LoVo (cell line): Measurements from ENCODE around the gene LRWD1.
"Not testable (repeated sequence)": the region's sequence is repeated elsewhere in the genome, so short reads cannot be mapped to it uniquely, and the experiment has no call there.

Source experiments
- DNase-seq: peaks from one replicate; pipeline ENCODE4 v3.0.0-alpha.2; 2016; ENCODE audit warnings: low spot score

LRWD1 gene

GRCh38 chr7:102498321-102498720 lies 33.5 kb downstream of the LRWD1 start:
- DNase-seq: not testable (repeated sequence)

DNA sequence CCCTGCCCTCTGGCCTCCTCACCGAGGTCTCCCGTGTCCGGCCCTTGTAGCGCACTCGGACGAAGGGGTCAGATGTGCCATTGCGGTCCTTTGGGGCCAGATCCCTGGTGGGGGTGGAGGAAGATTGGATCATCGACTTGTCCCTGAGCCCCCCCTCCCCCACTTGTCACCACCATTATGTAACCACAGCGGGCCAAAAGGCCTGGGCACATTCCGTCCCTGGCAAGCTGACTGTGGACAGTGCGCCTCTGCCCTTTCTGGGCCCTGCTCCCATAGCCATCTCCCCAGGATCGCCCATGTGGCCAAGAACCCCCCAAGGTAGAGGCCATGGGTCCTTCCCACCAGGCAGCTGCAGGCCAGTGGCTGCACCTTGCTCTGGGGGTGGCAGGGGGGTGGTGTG lies 38.4 kb downstream of the LRWD1 start:
- not testable (repeated sequence) for DNase-seq

DNA sequence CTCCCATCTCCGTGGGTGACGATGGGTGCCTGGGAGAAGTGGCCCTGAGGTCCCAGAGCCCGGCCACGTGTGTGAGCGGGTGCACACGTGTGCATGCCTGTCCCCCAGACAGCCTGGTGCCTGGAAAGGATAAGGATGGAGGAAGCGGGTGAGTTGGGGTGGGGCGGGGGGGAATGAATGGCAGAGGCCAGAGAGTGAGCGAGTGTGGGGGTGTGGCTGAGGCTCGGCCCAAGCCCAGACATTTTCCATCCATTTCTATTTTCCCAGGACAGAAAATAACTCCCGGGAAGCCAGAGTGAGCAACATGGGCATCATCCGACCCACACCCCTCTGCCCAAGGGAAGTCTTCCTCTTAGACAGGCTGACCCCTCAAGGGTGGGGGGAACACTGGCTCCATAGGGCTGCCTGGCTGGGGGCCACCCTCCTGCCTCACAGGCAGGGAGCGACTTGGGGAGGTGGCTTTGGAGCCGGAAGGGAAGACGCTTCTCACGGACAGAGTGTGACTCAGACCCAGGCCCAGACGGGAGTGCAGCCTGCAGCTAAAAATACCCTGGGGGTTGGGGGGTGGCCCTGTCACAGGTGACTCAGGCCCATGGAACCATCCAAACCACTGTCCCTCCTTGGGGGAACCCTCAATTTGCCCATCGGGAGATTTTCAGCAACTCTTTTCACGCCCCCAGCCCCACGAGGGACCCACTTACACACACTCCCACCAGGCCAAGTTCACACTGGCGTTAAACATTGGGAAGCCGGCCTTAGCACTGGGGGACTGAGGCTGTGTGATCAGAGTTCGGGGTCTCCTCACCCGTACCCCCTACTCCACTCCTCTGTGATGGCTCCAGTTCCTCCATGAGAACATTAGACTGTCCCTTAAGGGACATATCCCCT lies 40.8 kb downstream of the LRWD1 start:
- DNase-seq: not testable (repeated sequence)

DNA sequence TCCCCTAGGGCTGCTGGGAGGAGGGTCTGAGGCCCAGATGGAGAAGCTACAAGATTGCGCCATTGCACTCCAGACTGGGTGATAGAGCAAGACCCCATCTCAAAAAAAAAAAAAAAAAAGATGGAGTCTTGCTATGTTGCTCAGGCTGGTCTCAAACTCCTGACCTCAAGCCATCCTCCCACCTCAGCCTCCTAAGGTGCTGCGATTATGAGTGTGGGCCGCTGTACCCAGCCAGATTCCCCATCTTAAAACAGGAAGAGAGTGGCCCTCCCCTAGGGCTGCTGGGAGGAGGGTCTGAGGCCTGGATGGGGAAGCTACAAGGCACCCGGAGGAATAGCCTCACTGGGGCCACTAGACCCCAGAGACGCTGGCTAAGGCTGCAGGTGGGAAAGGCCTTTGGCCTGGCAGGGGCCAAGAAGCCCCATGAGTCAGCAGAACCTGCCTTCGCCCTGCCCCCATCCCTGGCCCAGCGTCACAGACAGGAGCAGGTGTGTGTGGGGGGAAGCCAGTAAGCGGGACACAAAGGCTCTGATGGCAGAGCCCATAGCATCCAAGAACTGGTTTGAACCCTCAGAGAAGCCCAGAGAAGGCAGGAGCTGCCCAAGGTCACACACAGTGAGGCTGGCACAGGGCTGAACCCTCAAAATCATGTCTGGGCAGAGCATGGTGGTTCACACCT lies 42.8 kb downstream of the LRWD1 start:
- not testable (repeated sequence) for DNase-seq

DNA sequence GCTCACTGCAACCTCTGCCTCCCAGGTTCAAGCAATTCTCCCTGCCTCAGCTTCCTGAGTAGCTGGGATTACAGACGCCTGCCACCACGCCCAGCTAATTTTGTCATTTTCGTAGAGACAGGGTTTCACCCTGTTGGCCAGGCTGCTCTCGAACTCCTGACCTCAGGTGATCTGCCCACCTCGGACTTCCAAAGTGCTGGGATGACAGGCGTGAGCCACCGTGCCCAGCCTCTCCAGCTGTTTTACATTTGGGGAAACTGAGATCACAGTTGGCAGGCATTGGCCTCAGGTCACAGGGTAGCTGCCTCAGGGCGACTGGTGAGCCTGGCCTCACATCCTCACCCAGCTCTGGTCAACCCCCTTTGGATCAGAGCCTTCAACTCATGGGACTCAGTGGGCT lies 45.8 kb downstream of the LRWD1 start:
- not testable (repeated sequence) for DNase-seq

- not testable (repeated sequence) for DNase-seq
These were observed 47.2 kb downstream of the LRWD1 start for GRCh38 chr7:102511860-102512522.

DNA sequence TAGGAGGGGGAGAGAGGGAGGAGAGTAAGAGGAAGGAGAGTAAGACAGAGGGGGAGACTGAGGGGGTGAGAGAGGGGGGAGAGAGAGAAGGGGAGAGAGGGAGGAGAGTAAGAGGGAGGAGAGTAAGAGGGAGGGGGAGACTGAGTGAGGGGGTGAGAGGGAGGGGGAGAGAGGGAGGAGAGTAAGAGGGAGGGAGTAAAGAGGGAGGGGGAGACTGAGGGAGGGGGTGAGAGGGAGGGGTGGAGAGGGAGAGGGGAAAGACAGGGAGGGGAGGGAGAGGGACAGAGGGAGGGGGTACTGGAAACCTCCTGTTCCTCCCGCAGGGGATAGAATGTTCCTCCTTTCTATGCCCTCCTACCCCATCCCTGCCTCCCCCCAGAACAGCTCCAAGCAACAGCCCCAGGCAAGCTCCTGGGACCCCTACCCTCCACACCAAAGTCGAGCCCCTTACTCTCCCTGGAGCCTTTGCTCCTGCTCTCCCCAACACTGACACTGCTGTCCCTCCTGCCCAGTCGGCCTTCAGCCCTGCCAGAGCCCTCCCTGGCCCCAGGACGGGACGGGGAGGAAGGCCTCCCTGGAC lies 47.9 kb downstream of the LRWD1 start:
- DNase-seq: peak; percentile 0

- not testable (repeated sequence) for DNase-seq
These were observed 50.3 kb downstream of the LRWD1 start for GRCh38 chr7:102514881-102515721.

DNA sequence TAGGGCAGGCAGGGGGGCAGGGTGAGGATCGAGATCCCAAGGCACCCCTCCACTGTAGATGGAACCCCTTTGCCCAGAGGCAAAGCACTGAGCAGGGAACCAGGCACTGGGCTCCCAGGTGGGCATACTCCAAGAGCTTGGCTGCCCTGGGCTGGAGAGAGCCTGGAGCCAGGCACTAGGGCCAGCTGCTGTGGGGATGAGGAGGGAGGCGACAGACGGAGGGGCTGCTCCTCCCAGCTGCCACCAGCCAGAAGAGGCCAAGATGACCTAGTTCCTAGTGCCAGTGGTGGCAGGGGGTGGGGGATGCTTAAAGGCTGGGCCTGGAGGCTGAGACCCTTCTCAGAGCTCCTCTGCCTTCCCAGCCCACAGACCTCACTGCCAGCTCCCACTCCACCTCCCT lies 51.1 kb downstream of the LRWD1 start:
- not testable (repeated sequence) for DNase-seq

GRCh38 chr7:102516951-102517350 lies 52.2 kb downstream of the LRWD1 start:
- DNase-seq: not testable (repeated sequence)

GRCh38 chr7:102517550-102518147 lies 52.9 kb downstream of the LRWD1 start, which contains the start of gene RASA4B:
Gene RASA4B (minus strand): TSS chr7:102517777. CDS start chr7:102517710, 67 bp downstream.
- DNase-seq: not testable (repeated sequence)

GRCh38 chr7:102520797-102521196 lies 56.0 kb downstream of the LRWD1 start:
- not testable (repeated sequence) for DNase-seq
